A549 (cell line): ENCODE data around the gene RUSF1. TPM values are rescaled to one million over a fixed set of nuclear protein-coding genes. Genes with fewer than 3 reads are reported as not detected.
"Not testable (repeated sequence)": the region's sequence is repeated elsewhere in the genome, so short reads cannot be mapped to it uniquely, and the experiment has no call there.

Source experiments
- ATAC-seq, 2 experiments: fragments of 200-7000 bp in 1 of 2; fragments of >200 bp in 1 of 2; cut with Nextera tagmentation in 1 of 2; cut with Tn5 transposase in 1 of 2; 3 replicates each; pipeline versions ENCODE4 v1.8.0 to v1.9.1; 2018 to 2020; ENCODE audit warnings: mild to moderate bottlenecking in 1 of 2, moderate library complexity in 1 of 2
- CTCF ChIA-PET: fragments of 300-600 bp; sonication (Branson Sonifier 250); formaldehyde crosslinking; extraction: SDS; loops from one replicate; lab custom pipeline; 2021; ENCODE audit warnings: antibody characterized with exemption, inconsistent platforms; lab: Yijun Ruan, JAX
- POLR2A ChIA-PET: fragments of 350-600 bp; formaldehyde crosslinking; extraction: SDS; loops from one replicate; lab custom pipeline; 2021; ENCODE audit warnings: antibody characterized with exemption, inconsistent platforms; lab: Yijun Ruan, JAX
- DNase-seq, 2 experiments: peaks; one replicate each; pipeline versions ENCODE4 v3.0.0 to v3.0.0-alpha.2; 2011 to 2016; ENCODE audit warnings: low read depth in 1 of 2, low spot score in 1 of 2
- FAIRE-seq: peaks from 2 replicates; lab custom pipeline; 2011; peaks lifted over from hg19 to GRCh38; lab: Jason Lieb, UNC
- H3K27ac ChIP-seq, 2 experiments: fragments of >200 bp; sonication (Bioruptor Twin); formaldehyde crosslinking; 3 replicates each; pipeline ENCODE4 v1.5.1; 2016 to 2017
- H3K4me1 ChIP-seq: fragments of >200 bp; sonication (Bioruptor Twin); formaldehyde crosslinking; 3 replicates; pipeline ENCODE4 v1.6.1; 2016
- H3K4me2 ChIP-seq: fragments of >200 bp; sonication (Bioruptor Twin); formaldehyde crosslinking; 3 replicates; pipeline ENCODE4 v1.6.1; 2016
- H3K4me3 ChIP-seq: fragments of >200 bp; sonication (Bioruptor Twin); formaldehyde crosslinking; 3 replicates; pipeline ENCODE4 v1.5.1; 2016
- H3K9me3 ChIP-seq: fragments of >200 bp; sonication (Bioruptor Twin); formaldehyde crosslinking; 3 replicates; pipeline ENCODE4 v1.6.1; 2016
- CBX2 ChIP-seq: fragments of 200-600 bp; sonication (generic); IDR thresholded peaks from 2 replicates; pipeline ENCODE4 v1.6.1; 2016; ENCODE audit warnings: low read depth, mild to moderate bottlenecking, borderline replicate concordance
- CHD2 ChIP-seq: fragments of 150-350 bp; IDR thresholded peaks from 2 replicates; pipeline ENCODE4 v1.6.1; 2014; ENCODE audit warnings: low read length; ENCODE audit not compliant: partially characterized antibody
- CHD4 ChIP-seq: fragments of 200-600 bp; sonication (generic); IDR thresholded peaks from 2 replicates; pipeline ENCODE4 v1.6.1; 2016; ENCODE audit warnings: antibody characterized with exemption, mild to moderate bottlenecking, borderline replicate concordance
- EHF ChIP-seq: fragments of 250-450 bp; sonication (Bioruptor Pico); IDR thresholded peaks from 2 replicates; pipeline ENCODE4 v1.5.0; 2020; ENCODE audit warnings: mild to moderate bottlenecking
- FOSB ChIP-seq: fragments of 250-450 bp; sonication (Bioruptor Pico); IDR thresholded peaks from 2 replicates; pipeline ENCODE4 v1.5.0; 2020; ENCODE audit warnings: mild to moderate bottlenecking, moderate library complexity
- FOSL2 ChIP-seq, 2 experiments: fragments of 450-650 bp in 1 of 2; fragments of >200 bp in 1 of 2; sonication (Bioruptor Twin) in 1 of 2; formaldehyde crosslinking; IDR thresholded peaks; 2 replicates each; pipeline versions ENCODE4 v1.5.0 to v1.6.1; 2016 to 2020; ENCODE audit warnings: mild to moderate bottlenecking in 1 of 2, moderate library complexity in 1 of 2
- GATA3 ChIP-seq: IDR thresholded peaks from 2 replicates; pipeline ENCODE4 v1.6.1; 2012; ENCODE audit warnings: borderline replicate concordance
- HDAC2 ChIP-seq: fragments of 200-600 bp; sonication (generic); IDR thresholded peaks from 2 replicates; pipeline ENCODE4 v1.6.1; 2016
- HES2 ChIP-seq: fragments of >200 bp; sonication (Bioruptor Twin); formaldehyde crosslinking; IDR thresholded peaks from 2 replicates; pipeline ENCODE4 v1.6.1; 2016
- HEYL ChIP-seq: fragments of 250-450 bp; sonication (Bioruptor Pico); IDR thresholded peaks from 2 replicates; pipeline ENCODE4 v1.8.0; 2021; ENCODE audit warnings: mild to moderate bottlenecking, moderate library complexity
- NPAS2 ChIP-seq: fragments of 250-450 bp; sonication (Bioruptor Pico); IDR thresholded peaks from 2 replicates; pipeline ENCODE4 v1.8.0; 2022; ENCODE audit warnings: mild to moderate bottlenecking, moderate library complexity, borderline replicate concordance
- NR3C1 ChIP-seq: fragments of >200 bp; sonication (Bioruptor Twin); formaldehyde crosslinking; IDR thresholded peaks from 3 replicates; pipeline ENCODE4 v1.6.1; 2017
- PHF8 ChIP-seq: fragments of 200-600 bp; sonication (generic); IDR thresholded peaks from 2 replicates; pipeline ENCODE4 v1.6.1; 2016; ENCODE audit warnings: low read depth, mild to moderate bottlenecking, antibody characterized with exemption, moderate library complexity, borderline replicate concordance
- POLR2A ChIP-seq: IDR thresholded peaks from 2 replicates; pipeline ENCODE4 v1.6.1; 2012; ENCODE audit warnings: mild to moderate bottlenecking, low read length
- RCOR1 ChIP-seq: fragments of 150-350 bp; IDR thresholded peaks from 2 replicates; pipeline ENCODE4 v1.6.1; 2014; ENCODE audit warnings: antibody characterized with exemption, low read length, low read depth
- SREBF2 ChIP-seq: fragments of 450-650 bp; IDR thresholded peaks from 2 replicates; pipeline ENCODE4 v1.6.1; 2014; ENCODE audit warnings: mild to moderate bottlenecking, moderate library complexity
- TFCP2L1 ChIP-seq: fragments of 250-450 bp; sonication (Bioruptor Pico); IDR thresholded peaks from 2 replicates; pipeline ENCODE4 v1.5.0; 2021; ENCODE audit warnings: mild to moderate bottlenecking
- ZFP36 ChIP-seq: fragments of 450-650 bp; IDR thresholded peaks from 2 replicates; pipeline ENCODE4 v1.6.1; 2014; ENCODE audit warnings: borderline replicate concordance; ENCODE audit not compliant: partially characterized antibody
- WGBS: methylation state at CpG from one replicate; pipeline ENCODE4 v1.1.6; 2017; ENCODE audit errors: missing lambda C conversion rate; 5-methylcytosine and 5-hydroxymethylcytosine counted together
- polyA plus RNA-seq, 4 experiments: library from polyadenylated mRNA; depleted of rRNA in 3 of 4; stranded (reverse); fragments of >200 nt; fragmentation: RNase III in 1 of 4; extraction: RNeasy Plus Mini Kit Qiagen cat#74134 plus additional on column Dnase treatment in 1 of 4; gene quantifications; 2 replicates in 3 of 4; 3 replicates in 1 of 4; pipeline ENCODE4 v1.2.3, GENCODE V29; 2011 to 2017
- TF ChIP-seq, protein P1 (sequence below): fragments of 200-600 bp; sonication (generic); IDR thresholded peaks from 2 replicates; pipeline ENCODE4 v1.6.1; 2016; ENCODE audit warnings: antibody characterized with exemption, mild to moderate bottlenecking, moderate library complexity
- TF ChIP-seq, protein P2 (sequence below): fragments of 250-450 bp; sonication (Bioruptor Pico); IDR thresholded peaks from 2 replicates; pipeline ENCODE4 v1.5.0; 2020; ENCODE audit warnings: low read depth, mild to moderate bottlenecking, moderate library complexity

The RUSF1 gene
- polyA plus RNA-seq, 2 of the 4 experiments (the other 2 are of a cell fraction) = 27.8 to 35.3 TPM

DNA sequence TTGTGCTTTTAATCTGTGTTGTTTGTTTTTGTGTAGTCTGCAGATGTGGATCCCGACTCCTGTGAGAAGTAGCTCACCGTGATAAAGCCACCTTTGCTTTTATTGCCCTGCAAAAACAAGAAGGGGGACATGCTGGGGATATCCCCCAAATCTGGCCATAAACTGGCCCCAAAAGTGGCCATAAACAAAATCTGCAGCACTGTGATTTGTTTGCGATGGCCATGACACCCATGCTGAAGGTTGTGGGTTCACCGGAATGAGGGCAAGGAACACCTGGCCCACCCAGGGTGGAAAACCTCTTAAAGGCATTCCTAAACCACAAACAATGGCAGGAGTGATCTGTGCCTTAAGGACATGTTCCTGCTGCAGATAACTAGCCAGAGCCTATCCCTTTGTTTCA is 34.6 kb upstream of the RUSF1 start:
- ChIA-PET POLR2A (no interaction called here), CTCF (no interaction called here)
- H3K4me2 ChIP-seq = no peak overlapping the region
- WGBS = 33% methylated on average over 4 of the region's 4 CpGs
- DNase-seq (no peak), ATAC-seq (no peak)
- H3K9me3 ChIP-seq = peaks cover 13% of the 10 kb centered on the region; the same call in 2 of the 3 replicates
- TF ChIP-seq NPAS2 (CRISPR knock-in tag) = no peak
- no peak for TF ChIP-seq PHF8
- no peak for TF ChIP-seq RCOR1
- TF ChIP-seq FOSB = no peak
- no peak for TF ChIP-seq ZFP36
- TF ChIP-seq CBX2 = no peak
- TF ChIP-seq EHF = no peak
- TF ChIP-seq CHD2 = no peak
- TF ChIP-seq CHD4 = no peak
- TF ChIP-seq HES2 = no peak
- TF ChIP-seq NR3C1 = no peak
- TF ChIP-seq HDAC2 = no peak
- TF ChIP-seq POLR2A = no peak
- TF ChIP-seq, protein P1, sequence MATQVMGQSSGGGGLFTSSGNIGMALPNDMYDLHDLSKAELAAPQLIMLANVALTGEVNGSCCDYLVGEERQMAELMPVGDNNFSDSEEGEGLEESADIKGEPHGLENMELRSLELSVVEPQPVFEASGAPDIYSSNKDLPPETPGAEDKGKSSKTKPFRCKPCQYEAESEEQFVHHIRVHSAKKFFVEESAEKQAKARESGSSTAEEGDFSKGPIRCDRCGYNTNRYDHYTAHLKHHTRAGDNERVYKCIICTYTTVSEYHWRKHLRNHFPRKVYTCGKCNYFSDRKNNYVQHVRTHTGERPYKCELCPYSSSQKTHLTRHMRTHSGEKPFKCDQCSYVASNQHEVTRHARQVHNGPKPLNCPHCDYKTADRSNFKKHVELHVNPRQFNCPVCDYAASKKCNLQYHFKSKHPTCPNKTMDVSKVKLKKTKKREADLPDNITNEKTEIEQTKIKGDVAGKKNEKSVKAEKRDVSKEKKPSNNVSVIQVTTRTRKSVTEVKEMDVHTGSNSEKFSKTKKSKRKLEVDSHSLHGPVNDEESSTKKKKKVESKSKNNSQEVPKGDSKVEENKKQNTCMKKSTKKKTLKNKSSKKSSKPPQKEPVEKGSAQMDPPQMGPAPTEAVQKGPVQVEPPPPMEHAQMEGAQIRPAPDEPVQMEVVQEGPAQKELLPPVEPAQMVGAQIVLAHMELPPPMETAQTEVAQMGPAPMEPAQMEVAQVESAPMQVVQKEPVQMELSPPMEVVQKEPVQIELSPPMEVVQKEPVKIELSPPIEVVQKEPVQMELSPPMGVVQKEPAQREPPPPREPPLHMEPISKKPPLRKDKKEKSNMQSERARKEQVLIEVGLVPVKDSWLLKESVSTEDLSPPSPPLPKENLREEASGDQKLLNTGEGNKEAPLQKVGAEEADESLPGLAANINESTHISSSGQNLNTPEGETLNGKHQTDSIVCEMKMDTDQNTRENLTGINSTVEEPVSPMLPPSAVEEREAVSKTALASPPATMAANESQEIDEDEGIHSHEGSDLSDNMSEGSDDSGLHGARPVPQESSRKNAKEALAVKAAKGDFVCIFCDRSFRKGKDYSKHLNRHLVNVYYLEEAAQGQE = no peak
- no peak for TF ChIP-seq SREBF2
- TF ChIP-seq HEYL (CRISPR knock-in tag) = no peak
- TF ChIP-seq, protein P2, sequence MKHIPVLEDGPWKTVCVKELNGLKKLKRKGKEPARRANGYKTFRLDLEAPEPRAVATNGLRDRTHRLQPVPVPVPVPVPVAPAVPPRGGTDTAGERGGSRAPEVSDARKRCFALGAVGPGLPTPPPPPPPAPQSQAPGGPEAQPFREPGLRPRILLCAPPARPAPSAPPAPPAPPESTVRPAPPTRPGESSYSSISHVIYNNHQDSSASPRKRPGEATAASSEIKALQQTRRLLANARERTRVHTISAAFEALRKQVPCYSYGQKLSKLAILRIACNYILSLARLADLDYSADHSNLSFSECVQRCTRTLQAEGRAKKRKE (CRISPR knock-in tag) = no peak
- no peak for TF ChIP-seq TFCP2L1 (CRISPR knock-in tag)
- TF ChIP-seq FOSL2 (IDR thresholded peaks at IDR 0.05) = no peak
- no peak for TF ChIP-seq FOSL2 (CRISPR knock-in tag; IDR thresholded peaks at IDR 0.05)
- TF ChIP-seq GATA3 = no peak
- TF ChIP-seq, all 56 proteins: peak for 0
- FAIRE-seq = no peak
- no peak overlapping the region for H3K4me3 ChIP-seq
- H3K4me1 ChIP-seq = no peaks in the 10 kb centered on the region
- no peak overlapping the region for H3K27ac ChIP-seq

- H3K4me3 ChIP-seq, ATAC-seq, DNase-seq, FAIRE-seq, H3K27ac ChIP-seq, CTCF ChIA-PET, H3K4me1 ChIP-seq, H3K4me2 ChIP-seq: not testable (repeated sequence)
- POLR2A ChIA-PET = interaction anchor here (0.6 kb wide), 1 partner anchor 206 kb away, joined by 3 read pairs; no protein-coding TSS in a partner anchor
- H3K9me3 ChIP-seq = peaks cover 13% of the 10 kb centered on the region; the same call in 2 of the 3 replicates
- WGBS = 6% methylated on average over 4 of the region's 4 CpGs
Observed at GRCh38 chr16:31539762-31540161, 31.6 kb upstream of the RUSF1 start.

DNA sequence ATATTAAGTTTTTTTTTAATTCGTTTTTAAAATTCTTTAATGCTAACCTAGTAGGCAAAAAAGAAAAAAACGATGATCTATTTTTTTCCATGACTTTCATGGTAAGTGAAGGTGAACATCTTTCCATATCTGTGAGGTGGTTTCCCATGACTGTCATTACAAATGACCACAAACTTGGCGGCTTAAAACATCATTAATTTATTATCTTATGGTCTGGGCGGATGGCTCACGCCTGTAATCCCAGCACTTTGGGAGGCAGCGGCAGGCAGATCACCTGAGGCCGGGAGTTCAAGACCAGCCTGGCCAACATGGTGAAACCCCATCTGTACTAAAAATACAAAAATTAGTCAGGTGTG is 30.0 kb upstream of the RUSF1 start:
- whole genome bisulfite sequencing = 58% methylated on average over 7 of the region's 7 CpGs
- POLR2A ChIA-PET, H3K27ac ChIP-seq, FAIRE-seq, H3K4me3 ChIP-seq, H3K4me1 ChIP-seq, CTCF ChIA-PET, H3K4me2 ChIP-seq, ATAC-seq, DNase-seq: not testable (repeated sequence)
- peaks cover 13% of the 10 kb centered on the region; the same call in 2 of the 3 replicates for H3K9me3 ChIP-seq
